A549 (cell line): ENCODE results near the gene UBN2.

Experiments
- CHD4 ChIP-seq: fragments of 200-600 bp; sonication (generic); IDR thresholded peaks from 2 replicates; pipeline ENCODE4 v1.6.1; 2016; ENCODE audit warnings: antibody characterized with exemption, mild to moderate bottlenecking, borderline replicate concordance
- POLR2A ChIP-seq: IDR thresholded peaks from 2 replicates; pipeline ENCODE4 v1.6.1; 2012; ENCODE audit warnings: mild to moderate bottlenecking, low read length

GRCh38 chr7:139181404-139181803 lies 49.6 kb upstream of the UBN2 start:
- TF ChIP-seq POLR2A, result no peak
- TF ChIP-seq CHD4, result no peak
